HepG2 (cell line): Measurements from ENCODE around the gene KIF3C. TPM values are rescaled to one million over a fixed set of nuclear protein-coding genes. Genes with fewer than 3 reads are reported as not detected.

Experiments used
- CEBPG ChIP-seq: IDR thresholded peaks from 2 replicates; pipeline ENCODE4 v1.6.1; 2016
- EP300 ChIP-seq, 3 experiments: sonication (generic) in 1 of 3; formaldehyde crosslinking in 1 of 3; IDR thresholded peaks; 2 replicates each; pipeline versions ENCODE4 v1.5.1 to v1.6.1; 2011 to 2020; ENCODE audit warnings: low read depth in 2 of 3, low read length in 2 of 3, borderline replicate concordance in 1 of 3, improper control_type of control experiment in 1 of 3, mild to moderate bottlenecking in 1 of 3, missing genetic modification reagents in 1 of 3, moderate library complexity in 1 of 3
- ERF ChIP-seq: IDR thresholded peaks from 2 replicates; pipeline ENCODE4 v1.6.1; 2018; ENCODE audit warnings: missing biosample characterization, missing genetic modification reagents
- HMG20B ChIP-seq: conservative IDR thresholded peaks from 2 replicates; pipeline ENCODE4 v1.6.1; 2016; ENCODE audit warnings: missing genetic modification reagents, missing compliant biosample characterization
- JUNB ChIP-seq: sonication (generic); formaldehyde crosslinking; IDR thresholded peaks from 2 replicates; pipeline ENCODE4 v1.8.0; 2022; ENCODE audit warnings: missing genetic modification reagents, mild to moderate bottlenecking, borderline replicate concordance
- KDM6A ChIP-seq: IDR thresholded peaks from 2 replicates; pipeline ENCODE4 v1.6.1; 2016; ENCODE audit warnings: low read depth
- NR2F2 ChIP-seq: IDR thresholded peaks from 2 replicates; pipeline ENCODE4 v1.6.1; 2012; ENCODE audit warnings: low read depth, inconsistent platforms, borderline replicate concordance
- YEATS2 ChIP-seq: sonication (generic); formaldehyde crosslinking; IDR thresholded peaks from 2 replicates; pipeline ENCODE4 v1.4.0; 2020; ENCODE audit warnings: missing genetic modification reagents, borderline replicate concordance
- ZBTB34 ChIP-seq: sonication (generic); formaldehyde crosslinking; IDR thresholded peaks from 2 replicates; pipeline ENCODE4 v1.8.0; 2022; ENCODE audit warnings: mild to moderate bottlenecking, missing genetic modification reagents
- ZNF234 ChIP-seq: sonication (generic); formaldehyde crosslinking; conservative IDR thresholded peaks from 2 replicates; pipeline ENCODE4 v1.5.1; 2020; ENCODE audit warnings: mild to moderate bottlenecking, missing genetic modification reagents
- ZNF432 ChIP-seq: sonication (generic); formaldehyde crosslinking; IDR thresholded peaks from 2 replicates; pipeline ENCODE4 v1.5.0; 2020; ENCODE audit warnings: missing genetic modification reagents, mild to moderate bottlenecking, borderline replicate concordance
- ZNF687 ChIP-seq: sonication (generic); formaldehyde crosslinking; IDR thresholded peaks from 2 replicates; pipeline ENCODE4 v1.5.1; 2020; ENCODE audit warnings: mild to moderate bottlenecking, missing genetic modification reagents, moderate library complexity
- ZNF720 ChIP-seq: sonication (generic); formaldehyde crosslinking; IDR thresholded peaks from 2 replicates; pipeline ENCODE4 v1.4.0; 2020; ENCODE audit warnings: missing genetic modification reagents
- ZNF879 ChIP-seq: sonication (generic); formaldehyde crosslinking; IDR thresholded peaks from 2 replicates; pipeline ENCODE4 v1.8.1; 2023; ENCODE audit warnings: missing genetic modification reagents
- ZUFSP ChIP-seq: sonication (generic); formaldehyde crosslinking; IDR thresholded peaks from 2 replicates; pipeline ENCODE4 v1.9.0; 2021; ENCODE audit warnings: missing genetic modification reagents, mild to moderate bottlenecking, borderline replicate concordance
- polyA plus RNA-seq, 8 experiments: library from polyadenylated mRNA; depleted of rRNA in 3 of 8; stranded (reverse) in 7 of 8; unstranded in 1 of 8; fragments of >200 nt; fragmentation: Illumina TruSeq in 4 of 8; extraction: Trizol in 4 of 8; gene quantifications; 2 replicates each; pipeline versions ENCODE4 v1.2.1 to v1.2.3, GENCODE V29; 2011 to 2016; ENCODE audit warnings: low read depth in 4 of 8, missing spikeins in 1 of 8, mixed read lengths in 1 of 8; ENCODE audit not compliant: insufficient read depth in 1 of 8
- total RNA-seq, 5 experiments: library from RNA; depleted of rRNA; stranded (reverse); fragments of >200 nt; fragmentation: Illumina TruSeq; extraction: Trizol; gene quantifications; 2 replicates each; pipeline ENCODE4 v1.2.3, GENCODE V29; 2016; ENCODE audit warnings: low read depth in 1 of 5
- TF ChIP-seq, protein P1 (sequence below): IDR thresholded peaks from 2 replicates; pipeline ENCODE4 v1.6.1; 2016; ENCODE audit warnings: mild to moderate bottlenecking

Gene KIF3C
- total and polyA plus RNA-seq, 2 of the 13 experiments (the other 11 are each of a cell fraction or from before 2014, with no cell fraction given) = 3.6 to 4.9 TPM

GRCh38 chr2:25878361-25879132, 103.8 kb downstream of the KIF3C start, which contains the start of gene ASXL2 (continued):
- TF ChIP-seq ZNF687 (CRISPR knock-in tag) = peak; percentile 94
- no peak for TF ChIP-seq ZNF432 (CRISPR knock-in tag)
- peak; percentile 92 for TF ChIP-seq ERF (CRISPR knock-in tag)
- no peak for TF ChIP-seq ZUFSP
- TF ChIP-seq ZNF234 (CRISPR knock-in tag) = peak; percentile 75; the same call in 1 of the 2 replicates
- TF ChIP-seq YEATS2 (CRISPR knock-in tag) = peak; percentile 87; the same call in 1 of the 2 replicates
- TF ChIP-seq ZBTB34 = 0 out of 2 replicates have a peak, but pooled peaks have one; percentile 74
- TF ChIP-seq JUNB = no peak
- TF ChIP-seq CEBPG (CRISPR knock-in tag) = peak; percentile 46; the same call in 1 of the 2 replicates
- TF ChIP-seq, protein P1, sequence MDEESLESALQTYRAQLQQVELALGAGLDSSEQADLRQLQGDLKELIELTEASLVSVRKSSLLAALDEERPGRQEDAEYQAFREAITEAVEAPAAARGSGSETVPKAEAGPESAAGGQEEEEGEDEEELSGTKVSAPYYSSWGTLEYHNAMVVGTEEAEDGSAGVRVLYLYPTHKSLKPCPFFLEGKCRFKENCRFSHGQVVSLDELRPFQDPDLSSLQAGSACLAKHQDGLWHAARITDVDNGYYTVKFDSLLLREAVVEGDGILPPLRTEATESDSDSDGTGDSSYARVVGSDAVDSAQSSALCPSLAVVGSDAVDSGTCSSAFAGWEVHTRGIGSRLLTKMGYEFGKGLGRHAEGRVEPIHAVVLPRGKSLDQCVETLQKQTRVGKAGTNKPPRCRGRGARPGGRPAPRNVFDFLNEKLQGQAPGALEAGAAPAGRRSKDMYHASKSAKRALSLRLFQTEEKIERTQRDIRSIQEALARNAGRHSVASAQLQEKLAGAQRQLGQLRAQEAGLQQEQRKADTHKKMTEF (CRISPR knock-in tag) = peak; percentile 88
- no peak for TF ChIP-seq KDM6A (CRISPR knock-in tag)
- TF ChIP-seq HMG20B (CRISPR knock-in tag) = no peak
- 0 out of 2 replicates have a peak, but pooled peaks have one; percentile 46 for TF ChIP-seq ZNF720 (CRISPR knock-in tag)
- TF ChIP-seq EP300 (IDR thresholded peaks at IDR 0.05; ENCODE audit: low read depth in 2 of 2, low read length in 2 of 2) = no peak
- no peak for TF ChIP-seq EP300 (CRISPR knock-in tag; IDR thresholded peaks at IDR 0.05; ENCODE audit: borderline replicate concordance)
- TF ChIP-seq NR2F2 = peak; percentile 26; the same call in 1 of the 2 replicates
- peak; percentile 37; the same call in 1 of the 2 replicates for TF ChIP-seq ZNF879 (CRISPR knock-in tag)
